ENCODE data around the gene TAS1R3.

DNA sequence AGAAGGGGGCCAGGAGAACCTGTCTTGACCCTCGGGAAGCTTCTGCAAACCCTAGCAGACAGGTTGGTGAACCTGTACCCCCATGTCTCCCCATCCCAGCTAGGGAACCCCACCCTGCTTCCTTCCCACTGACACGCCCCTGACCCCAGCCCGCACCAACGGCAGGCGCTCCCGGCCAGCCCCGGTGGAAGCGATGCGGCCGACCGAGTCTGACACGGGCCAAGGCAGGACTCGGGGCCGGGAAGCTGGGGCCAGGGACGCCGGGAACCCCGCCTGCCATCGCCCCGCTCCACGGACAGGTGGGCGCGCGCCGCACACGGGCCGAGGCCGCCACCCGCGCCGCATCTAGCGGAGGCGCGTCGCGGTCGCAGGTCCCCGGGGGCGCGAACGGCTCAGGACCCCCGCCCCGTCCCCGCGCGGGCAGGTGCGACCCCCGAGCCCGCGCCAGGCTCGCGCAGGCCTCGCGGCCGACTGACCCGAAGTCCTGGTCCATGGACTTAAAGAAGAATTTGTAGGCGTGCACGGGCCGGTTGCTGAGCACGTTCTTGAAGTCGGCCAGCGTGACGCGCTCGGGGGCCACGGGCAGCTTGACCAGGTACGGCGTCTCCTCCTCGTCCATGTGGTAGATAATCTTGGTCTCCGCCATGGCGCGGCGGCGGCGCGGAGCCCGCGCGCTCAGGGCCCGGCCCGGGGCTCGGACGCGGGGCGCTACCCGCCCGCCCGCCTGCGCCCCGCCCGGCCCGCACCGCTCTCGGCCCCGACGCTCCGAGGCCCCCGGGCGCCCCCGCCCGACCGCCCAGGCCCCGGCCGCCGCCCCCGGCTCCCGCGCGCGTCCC lies 17.6 kb downstream of the TAS1R3 start:
- TF ChIP-seq TAF1 (IDR thresholded peaks at IDR 0.05; ENCODE audit: low read depth) = no peak; the same call in 1 of the 2 replicates
- no peak for TF ChIP-seq RAD21 (IDR thresholded peaks at IDR 0.05; ENCODE audit: low read depth)
- TF ChIP-seq, protein P1, sequence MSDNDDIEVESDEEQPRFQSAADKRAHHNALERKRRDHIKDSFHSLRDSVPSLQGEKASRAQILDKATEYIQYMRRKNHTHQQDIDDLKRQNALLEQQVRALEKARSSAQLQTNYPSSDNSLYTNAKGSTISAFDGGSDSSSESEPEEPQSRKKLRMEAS (IDR thresholded peaks at IDR 0.05) = peak; percentile 73
- TF ChIP-seq CEBPB (IDR thresholded peaks at IDR 0.05) = no peak
- peak; percentile 59; the same call in 1 of the 2 replicates for TF ChIP-seq YY1 (IDR thresholded peaks at IDR 0.05; ENCODE audit: low read depth)
- TF ChIP-seq, protein P2, sequence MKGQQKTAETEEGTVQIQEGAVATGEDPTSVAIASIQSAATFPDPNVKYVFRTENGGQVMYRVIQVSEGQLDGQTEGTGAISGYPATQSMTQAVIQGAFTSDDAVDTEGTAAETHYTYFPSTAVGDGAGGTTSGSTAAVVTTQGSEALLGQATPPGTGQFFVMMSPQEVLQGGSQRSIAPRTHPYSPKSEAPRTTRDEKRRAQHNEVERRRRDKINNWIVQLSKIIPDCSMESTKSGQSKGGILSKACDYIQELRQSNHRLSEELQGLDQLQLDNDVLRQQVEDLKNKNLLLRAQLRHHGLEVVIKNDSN (IDR thresholded peaks at IDR 0.05) = no peak
- no peak for TF ChIP-seq EP300 (IDR thresholded peaks at IDR 0.05; ENCODE audit: borderline replicate concordance)
- TF ChIP-seq, protein P3, sequence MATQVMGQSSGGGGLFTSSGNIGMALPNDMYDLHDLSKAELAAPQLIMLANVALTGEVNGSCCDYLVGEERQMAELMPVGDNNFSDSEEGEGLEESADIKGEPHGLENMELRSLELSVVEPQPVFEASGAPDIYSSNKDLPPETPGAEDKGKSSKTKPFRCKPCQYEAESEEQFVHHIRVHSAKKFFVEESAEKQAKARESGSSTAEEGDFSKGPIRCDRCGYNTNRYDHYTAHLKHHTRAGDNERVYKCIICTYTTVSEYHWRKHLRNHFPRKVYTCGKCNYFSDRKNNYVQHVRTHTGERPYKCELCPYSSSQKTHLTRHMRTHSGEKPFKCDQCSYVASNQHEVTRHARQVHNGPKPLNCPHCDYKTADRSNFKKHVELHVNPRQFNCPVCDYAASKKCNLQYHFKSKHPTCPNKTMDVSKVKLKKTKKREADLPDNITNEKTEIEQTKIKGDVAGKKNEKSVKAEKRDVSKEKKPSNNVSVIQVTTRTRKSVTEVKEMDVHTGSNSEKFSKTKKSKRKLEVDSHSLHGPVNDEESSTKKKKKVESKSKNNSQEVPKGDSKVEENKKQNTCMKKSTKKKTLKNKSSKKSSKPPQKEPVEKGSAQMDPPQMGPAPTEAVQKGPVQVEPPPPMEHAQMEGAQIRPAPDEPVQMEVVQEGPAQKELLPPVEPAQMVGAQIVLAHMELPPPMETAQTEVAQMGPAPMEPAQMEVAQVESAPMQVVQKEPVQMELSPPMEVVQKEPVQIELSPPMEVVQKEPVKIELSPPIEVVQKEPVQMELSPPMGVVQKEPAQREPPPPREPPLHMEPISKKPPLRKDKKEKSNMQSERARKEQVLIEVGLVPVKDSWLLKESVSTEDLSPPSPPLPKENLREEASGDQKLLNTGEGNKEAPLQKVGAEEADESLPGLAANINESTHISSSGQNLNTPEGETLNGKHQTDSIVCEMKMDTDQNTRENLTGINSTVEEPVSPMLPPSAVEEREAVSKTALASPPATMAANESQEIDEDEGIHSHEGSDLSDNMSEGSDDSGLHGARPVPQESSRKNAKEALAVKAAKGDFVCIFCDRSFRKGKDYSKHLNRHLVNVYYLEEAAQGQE (IDR thresholded peaks at IDR 0.05; ENCODE audit: low read depth) = no peak
- no peak for TF ChIP-seq CREB1 (IDR thresholded peaks at IDR 0.05; ENCODE audit: low read depth)
